ENCODE data around the gene SECTM1. TPM values are rescaled to one million over a fixed set of nuclear protein-coding genes. Genes with fewer than 3 reads are reported as not detected.

SECTM1 gene
- total RNA-seq, 1 donor from 2014 or later = 3.7 TPM

- no peak overlapping the region for H3K4me3 Mint-ChIP-seq (ENCODE audit: low read depth)
- no peak for DNase-seq (ENCODE audit: low spot score)
- peak overlapping the region; percentile 24 for H3K27ac Mint-ChIP-seq
- intact Hi-C loops (cut with micrococcal nuclease) = loop anchor here (5.0 kb wide), 1 partner anchor 82 kb away; no protein-coding TSS in a partner anchor
- H3K4me1 Mint-ChIP-seq (ENCODE audit: low read depth) = peaks cover 28% of the 10 kb centered on the region
- no peaks in the 10 kb centered on the region for H3K9me3 Mint-ChIP-seq
- no peaks in the 10 kb centered on the region for H3K27me3 Mint-ChIP-seq (ENCODE audit: low read depth)
- H3K36me3 Mint-ChIP-seq (ENCODE audit: low read depth) = peaks cover 10% of the 10 kb centered on the region
Observed at GRCh38 chr17:82324566-82325285, 8.8 kb downstream of the SECTM1 start.

DNA sequence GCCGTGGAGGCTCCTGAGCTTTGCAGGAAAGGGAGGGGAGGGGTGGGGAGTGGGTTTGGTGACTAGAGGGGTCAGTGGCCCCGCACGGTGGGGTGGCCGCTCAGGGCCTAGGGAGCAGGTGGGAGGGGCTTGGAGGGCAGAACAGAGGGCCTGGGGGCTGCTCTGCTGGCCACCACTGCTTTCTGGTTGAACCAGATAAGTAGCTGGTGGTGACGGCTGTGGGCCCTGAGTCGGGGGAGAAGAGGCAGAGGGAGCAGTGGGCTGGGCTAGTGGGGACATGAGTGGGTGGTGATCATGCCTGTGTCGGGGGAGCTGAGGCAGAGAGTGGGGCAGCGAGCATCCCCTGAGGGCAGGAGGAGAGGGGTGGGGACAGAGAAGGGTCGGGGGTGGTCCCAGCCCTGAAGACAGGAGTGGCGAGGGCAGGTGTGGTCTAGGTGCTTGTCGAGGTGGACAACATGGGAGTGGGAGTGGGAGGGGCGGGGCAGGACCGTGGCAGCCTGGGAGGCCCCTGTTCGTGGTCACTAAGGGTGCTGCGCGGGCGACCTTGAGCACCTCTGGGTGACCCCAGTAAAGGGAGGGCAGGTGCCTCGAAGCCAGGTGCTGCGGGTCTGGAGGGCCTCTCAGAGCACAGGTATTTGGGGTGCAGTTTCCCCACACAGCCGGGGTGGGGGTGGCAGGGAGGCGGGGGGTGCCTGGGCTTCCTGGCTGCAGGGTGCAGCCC lies 9.9 kb downstream of the SECTM1 start:
- Mint-ChIP-seq H3K4me3 (ENCODE audit: low read depth) (peak overlapping the region; percentile 42), H3K27ac (no peak overlapping the region), H3K9me3 (no peaks in the 10 kb centered on the region), H3K4me1 (ENCODE audit: low read depth) (peaks cover 28% of the 10 kb centered on the region), H3K36me3 (ENCODE audit: low read depth) (peaks cover 10% of the 10 kb centered on the region), H3K27me3 (ENCODE audit: low read depth) (no peaks in the 10 kb centered on the region)
- DNase-seq (ENCODE audit: low spot score) = no peak
- intact Hi-C loops (cut with micrococcal nuclease) = loop anchor here (5.0 kb wide), 1 partner anchor 81 kb away; no protein-coding TSS in a partner anchor

DNA sequence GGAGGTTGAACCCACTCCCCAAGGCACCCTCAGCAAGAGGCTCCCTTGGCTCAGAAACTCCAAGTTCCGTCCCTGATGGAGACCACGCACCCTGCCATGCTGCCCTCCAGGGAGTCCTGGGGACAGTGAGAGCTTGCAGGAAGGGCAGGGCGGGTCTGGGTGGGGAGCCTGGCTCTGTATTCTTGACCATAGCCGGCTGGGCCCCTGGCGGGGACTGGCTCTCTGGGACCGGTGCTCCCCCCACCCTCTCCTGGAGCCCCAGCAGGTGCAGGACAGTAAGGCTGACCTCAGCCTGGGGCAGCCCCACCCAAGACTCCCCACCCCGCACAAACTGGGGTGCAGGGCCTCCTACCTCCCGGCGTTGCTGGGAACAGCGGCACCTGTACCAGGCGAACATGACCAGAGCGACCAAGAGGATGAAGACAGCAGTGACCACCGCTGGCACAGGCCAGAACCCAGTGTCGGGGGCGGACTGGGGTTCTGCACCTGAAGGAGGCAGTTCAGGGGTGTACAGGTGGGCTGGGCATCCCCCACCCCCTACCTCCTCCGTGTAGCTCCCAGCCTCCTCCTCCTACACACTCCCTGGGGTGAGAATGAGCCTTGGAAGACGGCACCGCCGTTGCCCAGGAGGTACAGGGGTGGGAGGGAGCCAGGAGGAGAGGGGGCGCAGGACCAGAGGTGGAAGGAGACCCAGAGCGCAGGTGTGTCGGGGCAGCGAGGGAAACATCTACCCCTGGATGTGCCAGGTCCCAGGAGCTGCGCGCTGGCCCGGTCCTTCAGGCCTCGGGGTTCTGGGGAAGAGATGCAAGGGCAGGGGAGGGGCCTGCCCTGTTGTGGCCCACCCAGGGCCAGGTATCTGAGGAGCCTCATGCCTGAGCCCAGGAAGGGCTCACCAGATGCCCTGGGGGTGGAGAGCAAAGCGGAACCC lies 10.8 kb downstream of the SECTM1 start:
- H3K4me1 Mint-ChIP-seq (ENCODE audit: low read depth) = peaks cover 28% of the 10 kb centered on the region
- H3K36me3 Mint-ChIP-seq (ENCODE audit: low read depth) = peaks cover 10% of the 10 kb centered on the region
- H3K27me3 Mint-ChIP-seq (ENCODE audit: low read depth) = no peaks in the 10 kb centered on the region
- no peak for DNase-seq (ENCODE audit: low spot score)
- no peaks in the 10 kb centered on the region for H3K9me3 Mint-ChIP-seq
- intact Hi-C loops (cut with micrococcal nuclease) = loop anchor here (5.0 kb wide), 1 partner anchor 80 kb away; no protein-coding TSS in a partner anchor
- peak overlapping the region; percentile 88 for H3K4me3 Mint-ChIP-seq (ENCODE audit: low read depth)
- H3K27ac Mint-ChIP-seq = peak overlapping the region; percentile 82

DNA sequence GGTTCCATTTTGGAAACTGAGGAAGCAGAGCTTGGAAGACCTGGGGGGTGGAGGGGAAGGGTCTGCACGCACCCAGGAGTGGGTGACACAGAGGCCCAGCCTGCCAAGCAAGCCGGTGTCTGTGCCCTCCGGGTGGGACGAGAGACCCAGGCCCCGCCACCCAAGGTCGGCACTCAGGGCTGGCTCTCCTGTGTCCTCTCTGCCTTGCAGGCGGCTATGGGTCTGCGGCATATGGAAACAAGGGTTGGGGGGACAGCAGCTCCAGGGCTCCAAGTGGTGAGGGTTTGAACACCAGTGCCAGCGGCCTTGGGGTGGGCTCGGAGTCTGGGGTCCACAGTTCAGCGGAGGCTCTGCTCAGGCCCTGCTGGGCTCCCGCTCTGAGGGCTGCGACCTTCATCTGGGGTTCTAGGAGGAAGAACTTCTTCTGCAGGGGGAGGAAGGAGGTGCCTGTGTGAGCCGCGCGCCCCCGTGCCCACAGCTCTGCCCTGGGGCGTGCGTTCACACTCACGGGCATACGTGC lies 11.6 kb downstream of the SECTM1 start:
- Mint-ChIP-seq H3K27me3 (ENCODE audit: low read depth) (no peaks in the 10 kb centered on the region), H3K27ac (peak overlapping the region; percentile 82), H3K4me3 (ENCODE audit: low read depth) (peak overlapping the region; percentile 88), H3K36me3 (ENCODE audit: low read depth) (peaks cover 10% of the 10 kb centered on the region), H3K4me1 (ENCODE audit: low read depth) (peaks cover 30% of the 10 kb centered on the region), H3K9me3 (no peaks in the 10 kb centered on the region)
- intact Hi-C loops (cut with micrococcal nuclease) = loop anchor here (1.0 to 5.0 kb wide), 3 partner anchors 25 to 80 kb away; partner anchors contain the start of gene CSNK1D
- DNase-seq (ENCODE audit: low spot score) = no peak

DNA sequence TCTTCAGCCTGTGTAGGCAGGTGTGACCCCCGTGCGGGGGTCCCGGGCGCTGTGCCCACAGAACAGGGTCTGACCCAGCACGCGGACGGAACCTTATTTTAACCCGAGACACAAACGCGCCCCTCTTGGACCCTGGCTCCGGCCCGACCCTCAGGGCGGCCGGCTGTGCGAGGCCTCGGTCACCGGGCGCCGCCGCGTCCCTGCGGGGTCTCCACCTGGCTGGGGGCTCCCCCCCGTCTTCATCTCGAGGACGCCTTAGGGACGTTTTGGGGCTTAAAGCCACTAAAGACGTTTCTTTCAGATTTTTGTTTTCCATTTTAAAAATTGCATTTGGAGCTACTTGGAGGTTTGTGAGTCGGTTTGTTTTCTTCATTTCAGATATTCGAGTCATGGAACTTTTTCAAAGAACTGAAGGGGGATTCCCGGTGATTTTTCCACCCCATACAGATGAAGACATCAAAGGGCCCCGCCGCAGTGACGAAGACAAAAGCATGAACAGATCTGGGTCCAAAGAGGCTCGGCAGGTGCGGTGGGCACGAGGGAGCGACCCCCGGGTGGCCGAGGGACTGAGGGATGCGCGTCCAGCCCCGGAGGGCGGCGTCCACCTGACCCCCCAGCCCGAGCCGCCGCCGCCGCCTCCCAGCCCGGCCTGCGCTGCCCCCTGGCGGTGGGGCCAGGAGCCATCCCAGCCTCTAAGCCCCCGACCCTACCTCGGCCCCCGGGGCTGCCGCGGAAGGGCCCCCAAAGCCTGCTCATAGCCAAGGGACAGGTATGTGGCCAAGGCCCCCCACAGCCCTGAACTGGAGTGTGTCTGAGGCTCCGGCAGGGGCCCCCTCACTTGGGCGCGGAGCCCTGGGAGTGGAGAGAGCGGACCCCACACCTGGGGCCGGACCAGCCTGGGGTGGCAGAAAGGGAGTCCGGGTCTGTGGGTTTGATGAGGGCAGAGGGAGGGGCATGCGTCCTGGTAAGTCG lies 12.3 kb downstream of the SECTM1 start:
- peaks cover 29% of the 10 kb centered on the region for H3K4me1 Mint-ChIP-seq (ENCODE audit: low read depth)
- intact Hi-C loops (cut with micrococcal nuclease) = loop anchor here (1.0 to 5.0 kb wide), 3 partner anchors 24 to 79 kb away; partner anchors contain the start of gene CSNK1D
- no peaks in the 10 kb centered on the region for H3K27me3 Mint-ChIP-seq (ENCODE audit: low read depth)
- DNase-seq (ENCODE audit: low spot score) = peak; percentile 57
- H3K4me3 Mint-ChIP-seq (ENCODE audit: low read depth) = peak overlapping the region; percentile 88
- H3K36me3 Mint-ChIP-seq (ENCODE audit: low read depth) = peaks cover 12% of the 10 kb centered on the region
- H3K27ac Mint-ChIP-seq = peak overlapping the region; percentile 98
- no peaks in the 10 kb centered on the region for H3K9me3 Mint-ChIP-seq

DNA sequence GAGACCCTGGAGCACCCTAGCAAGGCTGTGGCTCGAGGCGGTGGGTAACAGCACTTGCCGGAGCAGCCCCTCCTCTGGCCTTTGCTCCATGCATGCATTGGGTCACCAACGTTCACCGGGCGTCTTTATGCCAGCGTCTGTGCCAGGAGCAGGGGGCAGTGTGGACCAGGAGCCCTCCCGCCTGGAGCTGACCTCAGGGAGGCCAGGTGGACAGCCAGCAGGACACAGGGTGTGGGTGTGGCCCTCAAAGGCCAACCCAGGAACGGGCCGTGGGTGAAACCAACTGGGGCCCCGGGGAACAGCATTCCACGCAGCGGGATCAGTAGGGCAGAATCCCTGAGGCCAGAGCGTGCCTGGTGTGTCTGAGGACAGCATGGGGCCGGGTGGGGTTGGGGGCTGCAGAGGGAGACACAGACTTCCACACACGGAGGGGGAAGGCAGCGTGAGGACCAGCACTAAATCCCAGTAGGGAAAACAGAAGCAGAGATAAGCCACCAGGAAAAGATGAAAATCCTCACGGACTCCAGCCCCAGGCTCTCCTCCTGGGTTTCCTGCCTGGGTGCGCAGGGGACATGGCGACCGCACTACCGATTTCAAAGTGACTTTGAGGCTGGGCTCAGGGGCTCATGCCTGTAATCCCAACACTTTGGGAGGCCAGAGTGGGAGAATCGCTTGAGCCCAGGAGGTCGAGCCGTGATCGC lies 13.3 kb downstream of the SECTM1 start:
- no peaks in the 10 kb centered on the region for H3K27me3 Mint-ChIP-seq (ENCODE audit: low read depth)
- no peak for DNase-seq (ENCODE audit: low spot score)
- peaks cover 35% of the 10 kb centered on the region for H3K4me1 Mint-ChIP-seq (ENCODE audit: low read depth)
- intact Hi-C loops (cut with micrococcal nuclease) = loop anchor here (5.0 kb wide), 1 partner anchor 78 kb away; no protein-coding TSS in a partner anchor
- H3K27ac Mint-ChIP-seq = peak overlapping the region; percentile 98
- H3K36me3 Mint-ChIP-seq (ENCODE audit: low read depth) = peaks cover 21% of the 10 kb centered on the region
- no peaks in the 10 kb centered on the region for H3K9me3 Mint-ChIP-seq
- H3K4me3 Mint-ChIP-seq (ENCODE audit: low read depth) = peak overlapping the region; percentile 68

- peak overlapping the region; percentile 98 for H3K27ac Mint-ChIP-seq
- peaks cover 29% of the 10 kb centered on the region for H3K4me1 Mint-ChIP-seq (ENCODE audit: low read depth)
- DNase-seq (ENCODE audit: low spot score) = no peak
- intact Hi-C loops (cut with micrococcal nuclease) = loop anchor here (5.0 kb wide), 1 partner anchor 77 kb away; no protein-coding TSS in a partner anchor
- peaks cover 20% of the 10 kb centered on the region for H3K36me3 Mint-ChIP-seq (ENCODE audit: low read depth)
- H3K4me3 Mint-ChIP-seq (ENCODE audit: low read depth) = no peak overlapping the region
- H3K27me3 Mint-ChIP-seq (ENCODE audit: low read depth) = no peaks in the 10 kb centered on the region
- H3K9me3 Mint-ChIP-seq = no peaks in the 10 kb centered on the region
Observed at GRCh38 chr17:82319619-82320062, 13.9 kb downstream of the SECTM1 start.

GRCh38 chr17:82318772-82319606 lies 14.6 kb downstream of the SECTM1 start:
- DNase-seq (ENCODE audit: low spot score) = no peak
- Mint-ChIP-seq H3K27me3 (ENCODE audit: low read depth) (no peaks in the 10 kb centered on the region), H3K9me3 (no peaks in the 10 kb centered on the region), H3K27ac (no peak overlapping the region), H3K4me3 (ENCODE audit: low read depth) (no peak overlapping the region), H3K4me1 (ENCODE audit: low read depth) (peaks cover 23% of the 10 kb centered on the region), H3K36me3 (ENCODE audit: low read depth) (peaks cover 25% of the 10 kb centered on the region)
- intact Hi-C loops (cut with micrococcal nuclease) = no loop called here

DNA sequence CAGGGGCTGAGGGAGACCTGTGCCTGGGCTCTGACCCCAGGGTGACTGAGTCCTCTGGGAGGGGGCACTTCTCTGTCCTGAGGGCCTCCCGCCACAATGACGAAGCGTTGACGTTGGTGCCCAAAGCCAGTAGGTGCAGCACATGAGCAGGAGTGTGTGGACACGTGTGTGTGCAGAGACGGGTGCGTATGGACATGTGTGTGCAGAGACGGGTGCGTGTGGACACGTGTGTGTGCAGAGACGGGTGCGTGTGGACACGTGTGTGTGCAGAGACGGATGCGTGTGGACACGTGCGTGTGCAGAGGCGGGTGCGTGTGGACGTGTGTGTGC lies 15.4 kb downstream of the SECTM1 start:
- Mint-ChIP-seq H3K4me1 (ENCODE audit: low read depth) (peaks cover 19% of the 10 kb centered on the region), H3K27ac (no peak overlapping the region), H3K27me3 (ENCODE audit: low read depth) (no peaks in the 10 kb centered on the region), H3K4me3 (ENCODE audit: low read depth) (no peak overlapping the region), H3K36me3 (ENCODE audit: low read depth) (peaks cover 33% of the 10 kb centered on the region), H3K9me3 (no peaks in the 10 kb centered on the region)
- no peak for DNase-seq (ENCODE audit: low spot score)
- intact Hi-C loops (cut with micrococcal nuclease) = no loop called here

DNA sequence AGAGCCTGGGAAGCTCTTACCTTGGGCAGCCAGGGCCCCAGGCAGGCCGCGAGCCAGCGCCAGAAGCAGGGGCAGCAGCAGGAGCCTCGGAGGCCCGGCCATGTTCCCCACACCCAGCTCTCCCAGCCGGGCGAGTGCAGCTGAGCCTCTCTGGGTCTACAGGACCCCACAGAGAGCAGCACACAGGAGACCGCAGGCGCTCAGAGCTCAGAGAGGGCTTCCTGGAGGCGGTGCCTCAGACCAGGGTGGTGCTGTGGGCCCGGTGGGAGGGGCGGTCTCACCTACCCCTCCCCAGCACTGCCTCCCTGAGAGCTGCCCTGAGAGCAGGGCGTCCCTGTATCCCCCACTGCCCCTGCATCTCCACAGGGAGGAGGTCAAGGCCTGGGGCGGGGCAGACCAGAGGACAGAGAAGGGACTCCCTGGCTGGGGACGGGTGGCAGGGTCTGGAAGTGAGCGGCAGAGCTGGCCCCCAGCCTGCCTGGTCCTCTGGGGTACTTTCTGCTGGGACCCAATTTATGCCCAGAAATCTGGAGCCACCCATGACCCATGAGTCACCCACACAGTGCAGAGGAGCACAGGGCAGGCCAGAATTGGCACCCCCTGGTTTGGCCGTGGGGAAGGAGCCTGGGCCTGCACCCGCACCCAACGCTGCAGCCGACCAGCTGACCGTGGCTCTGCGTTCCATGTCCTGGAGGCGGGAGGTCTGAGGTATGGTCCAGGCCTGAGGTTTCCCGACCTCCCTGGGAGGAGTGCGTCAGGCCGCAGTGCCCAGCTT lies 16.0 kb downstream of the SECTM1 start, which contains the start of gene CD7:
TSS of gene CD7 (minus strand) at position 215 of the 775 bp plus-strand sequence. CDS start at position 102, 113 bp downstream.
- H3K4me3 Mint-ChIP-seq (ENCODE audit: low read depth) = no peak within 1 kb of the TSS
- intact Hi-C loops (cut with micrococcal nuclease) = loop anchor here (1.0 kb wide), 1 partner anchor 15 kb away; no protein-coding TSS in a partner anchor
- H3K36me3 Mint-ChIP-seq (ENCODE audit: low read depth) = peaks cover 33% of the 10 kb centered on the region
- H3K4me1 Mint-ChIP-seq (ENCODE audit: low read depth) = peaks cover 19% of the 10 kb centered on the region
- H3K27me3 Mint-ChIP-seq (ENCODE audit: low read depth) = no peaks in the 10 kb centered on the region
- peak; percentile 65 for DNase-seq (ENCODE audit: low spot score)
- no peak within 1 kb of the TSS for H3K27ac Mint-ChIP-seq
- no peaks in the 10 kb centered on the region for H3K9me3 Mint-ChIP-seq

Data from activated T-helper 2 cell treated with anti-CD3 and anti-CD28 coated beads, Interferon-gamma antibody, Interleukin-2, Interleukin-4, amounts not matched to agents 10 μg/mL and 5 μg/mL and 100 μg/mL, durations not matched to agents 14 hours and 24 hours and 36 hours (primary cell).